ENCODE results near the gene SPECC1.
"Not testable (repeated sequence)": the region's sequence is repeated elsewhere in the genome, so short reads cannot be mapped to it uniquely, and the experiment has no call there.

Gene SPECC1

DNA sequence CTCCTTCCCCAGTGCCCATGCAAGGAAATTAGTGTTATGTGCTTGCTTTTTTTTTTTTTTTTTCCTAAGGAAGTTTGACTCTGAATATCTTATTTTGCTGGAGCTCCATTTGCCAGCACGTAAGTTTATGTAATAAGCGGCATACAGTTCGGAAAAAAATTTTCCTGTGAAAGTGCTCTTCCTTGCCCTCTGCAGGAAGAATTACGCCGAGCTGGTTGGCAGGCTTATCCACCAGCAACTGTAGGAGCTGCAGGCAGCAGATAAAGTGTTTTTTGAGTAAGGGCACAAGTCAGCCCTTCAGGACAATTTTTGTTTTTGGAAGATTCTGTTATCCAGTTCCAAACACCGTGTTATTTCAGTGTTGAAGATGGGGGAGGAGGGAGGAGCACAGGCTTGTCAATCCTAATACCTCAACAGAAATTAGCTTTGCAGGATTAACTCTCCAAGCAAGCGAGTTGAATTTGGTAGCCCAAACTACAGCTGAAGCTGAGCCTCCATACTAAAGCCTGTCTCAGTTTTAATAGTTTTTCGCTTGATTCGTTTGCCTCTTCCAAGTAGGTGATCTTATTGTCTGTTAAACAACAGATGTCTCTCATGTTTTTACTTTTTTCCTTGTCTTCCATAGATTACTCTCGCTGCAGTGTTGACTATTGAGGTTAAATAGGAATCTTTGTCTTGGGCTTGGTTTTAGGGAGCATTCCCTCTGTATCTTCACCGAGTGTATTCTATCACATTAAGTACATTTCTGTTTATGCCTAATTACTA lies 1.1 kb downstream of the SPECC1 start:
- DNase-seq (ENCODE audit: low spot score) = peak; percentile 90

DNA sequence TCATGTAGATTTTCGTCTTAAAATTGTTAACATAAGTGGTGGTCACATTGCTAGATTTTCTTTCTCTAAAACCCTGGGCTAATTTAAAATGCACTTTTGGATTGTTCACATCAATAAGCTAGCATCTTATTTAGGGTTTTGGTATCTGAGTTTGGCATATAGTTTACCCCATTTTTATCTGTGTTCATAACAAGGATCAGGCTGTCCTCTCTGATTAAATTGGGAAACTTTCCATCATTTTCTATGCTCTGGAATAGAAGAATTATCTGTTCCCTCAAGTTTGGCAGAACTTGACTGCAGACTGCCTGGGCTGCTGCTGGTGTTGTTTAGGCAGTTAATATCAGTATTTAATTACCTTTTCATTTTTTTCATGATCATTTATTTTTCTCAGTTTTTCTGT lies 1.8 kb downstream of the SPECC1 start:
- peak; percentile 47 for DNase-seq (ENCODE audit: low spot score)

DNA sequence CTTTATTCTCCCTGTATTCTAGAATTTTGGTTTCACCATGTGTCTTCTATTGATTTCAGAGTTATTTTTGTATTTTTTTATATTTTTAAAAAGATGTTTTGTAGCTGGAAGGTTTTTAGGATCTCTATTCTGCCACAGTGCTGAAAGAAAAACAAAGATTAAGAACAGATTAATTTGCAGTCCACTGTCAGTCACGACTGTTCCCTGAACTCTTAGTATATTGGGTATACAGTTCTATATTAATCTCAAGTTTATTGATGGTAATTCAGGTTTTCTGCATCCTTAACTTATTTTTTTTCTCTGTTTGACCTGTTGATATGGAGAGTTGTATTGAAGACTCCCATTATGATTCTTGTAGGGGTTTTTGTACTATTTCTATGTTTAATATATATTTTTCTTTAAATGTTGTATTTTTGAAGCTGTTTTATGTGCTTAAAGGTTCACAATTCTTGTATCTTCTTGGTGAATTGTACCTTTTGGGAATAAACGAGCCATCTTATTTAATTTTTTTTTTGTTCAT lies 2.9 kb downstream of the SPECC1 start:
- no peak for DNase-seq (ENCODE audit: low spot score)

- not testable (repeated sequence) for DNase-seq (ENCODE audit: low spot score)
Observed at GRCh38 chr17:20016475-20016992, 7.4 kb downstream of the SPECC1 start.

- DNase-seq (ENCODE audit: low spot score) = no peak
Observed at GRCh38 chr17:20022701-20023100, 13.5 kb downstream of the SPECC1 start.

DNA sequence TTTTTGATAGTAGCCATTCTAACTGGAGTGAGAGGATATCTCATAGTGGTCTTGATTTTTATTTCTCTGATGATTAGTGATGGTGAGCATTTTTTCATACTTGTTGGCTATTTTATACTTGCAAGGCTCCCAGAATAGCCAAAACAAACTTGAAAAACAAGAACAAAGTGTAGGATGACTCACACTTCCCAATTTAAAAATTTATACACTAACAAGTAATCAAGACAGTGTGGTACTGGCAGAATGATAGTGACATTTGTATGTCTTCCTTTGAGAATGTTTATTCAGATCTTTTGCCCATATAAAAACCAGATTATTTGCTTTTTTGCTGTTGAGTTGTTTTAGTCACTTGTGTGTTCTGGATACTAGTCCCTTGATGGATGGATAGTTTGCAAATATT lies 17.8 kb downstream of the SPECC1 start:
- no peak for DNase-seq (ENCODE audit: low spot score)

GRCh38 chr17:20028443-20028842 lies 19.3 kb downstream of the SPECC1 start:
- DNase-seq (ENCODE audit: low spot score) = no peak

DNA sequence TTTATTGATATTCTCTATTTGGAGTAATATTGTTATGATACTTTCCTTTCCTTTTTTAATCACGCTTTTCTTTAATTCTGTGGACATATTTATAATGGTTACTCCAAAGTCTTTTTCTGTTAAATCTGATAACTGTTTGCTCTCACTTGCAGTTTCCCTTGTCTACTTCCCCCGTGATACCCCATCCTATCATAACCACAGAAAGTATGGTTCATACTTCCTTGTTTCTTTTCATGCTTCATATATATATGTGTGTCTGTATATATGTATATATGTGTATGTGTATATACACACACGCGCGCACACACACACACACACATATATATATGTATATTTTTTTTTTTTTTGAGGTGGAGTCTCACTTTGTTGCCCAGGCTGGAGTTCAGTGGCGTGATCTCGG lies 23.5 kb downstream of the SPECC1 start:
- no peak for DNase-seq (ENCODE audit: low spot score)

- DNase-seq (ENCODE audit: low spot score) = no peak
Observed at GRCh38 chr17:20033415-20033814, 24.3 kb downstream of the SPECC1 start.

DNA sequence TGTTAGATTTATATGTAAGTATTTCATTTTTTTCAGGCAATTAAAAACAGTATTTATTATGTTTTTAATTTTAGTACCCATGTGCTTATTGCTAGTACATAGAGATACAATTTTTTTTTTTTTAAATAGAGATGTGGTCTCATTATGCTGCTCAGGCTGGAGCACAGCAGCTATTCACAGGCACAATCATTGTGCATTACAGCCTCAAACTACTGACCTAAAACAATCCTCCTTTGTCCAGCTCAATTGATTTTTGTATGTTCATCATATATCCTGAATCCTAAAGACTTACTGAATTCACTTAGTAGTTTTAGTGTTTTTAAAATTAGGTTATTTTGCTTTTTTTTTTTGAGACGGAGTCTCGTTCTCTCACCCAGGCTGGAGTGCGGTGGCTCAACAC lies 26.3 kb downstream of the SPECC1 start:
- DNase-seq (ENCODE audit: low spot score) = peak; percentile 74

- not testable (repeated sequence) for DNase-seq (ENCODE audit: low spot score)
Observed at GRCh38 chr17:20037286-20037685, 28.1 kb downstream of the SPECC1 start.

DNA sequence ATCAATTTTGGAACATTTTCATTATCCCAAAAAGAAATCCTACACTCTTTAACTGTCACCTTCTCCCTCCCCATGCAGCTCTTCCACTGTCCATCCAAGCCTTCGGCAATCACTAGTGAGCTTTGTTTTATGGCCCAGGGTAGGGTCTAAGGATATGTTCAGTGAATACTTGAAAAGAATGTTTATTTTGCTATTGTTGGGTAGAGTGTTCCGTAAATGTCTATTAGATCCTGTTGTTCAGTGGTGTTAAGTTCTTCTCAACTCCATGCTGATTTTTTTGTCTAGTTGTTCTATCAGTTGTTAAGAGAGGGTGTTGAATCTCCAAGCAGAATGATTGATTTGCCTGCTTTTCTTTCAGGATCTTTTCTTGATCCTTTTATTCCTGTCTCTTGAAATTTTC lies 29.9 kb downstream of the SPECC1 start:
- DNase-seq (ENCODE audit: low spot score) = no peak

DNA sequence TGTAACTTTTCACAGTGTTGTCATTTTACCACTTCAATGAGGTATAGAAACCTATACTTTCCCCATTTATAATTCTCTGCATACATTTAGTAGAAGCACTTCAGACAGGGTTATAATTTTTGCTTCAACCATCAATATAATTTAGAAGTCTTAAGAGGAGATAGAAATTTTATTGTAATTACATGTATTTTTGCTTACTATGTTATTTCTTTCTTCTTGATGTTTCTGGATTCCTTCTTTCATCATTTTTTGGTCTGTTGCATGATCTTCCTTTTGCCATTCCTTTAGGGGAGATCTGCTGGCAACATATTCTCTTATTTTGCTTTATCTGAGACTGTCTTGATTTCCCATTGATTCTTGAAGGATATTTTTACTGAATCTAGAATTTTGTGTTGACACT lies 31.1 kb downstream of the SPECC1 start:
- DNase-seq (ENCODE audit: low spot score) = no peak

- DNase-seq (ENCODE audit: low spot score) = no peak
Observed at GRCh38 chr17:20043021-20043420, 33.9 kb downstream of the SPECC1 start.

DNA sequence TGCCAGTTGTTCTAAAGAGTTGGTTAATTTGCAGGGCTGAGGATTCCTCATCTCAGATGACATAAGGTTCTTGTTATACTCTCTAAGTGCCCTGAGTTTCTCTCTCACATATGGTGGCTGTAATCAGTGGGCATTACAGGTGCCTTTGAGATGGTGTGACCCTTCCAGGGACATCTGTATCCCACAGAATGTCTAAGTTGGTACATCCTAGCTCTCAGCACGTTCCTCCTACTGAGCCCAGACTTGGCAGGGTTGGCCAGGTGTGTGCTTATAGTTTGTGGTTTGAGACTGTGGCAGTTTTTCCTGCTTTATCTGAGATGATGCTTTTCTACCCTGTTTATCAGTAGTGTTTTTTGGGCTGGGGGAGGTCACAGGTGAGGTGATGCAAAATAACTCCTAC lies 36.3 kb downstream of the SPECC1 start:
- DNase-seq (ENCODE audit: low spot score) = no peak

- no peak for DNase-seq (ENCODE audit: low spot score)
Observed at GRCh38 chr17:20046629-20047028, 37.5 kb downstream of the SPECC1 start.

GRCh38 chr17:20051624-20052023 lies 42.5 kb downstream of the SPECC1 start:
- no peak for DNase-seq (ENCODE audit: low spot score)

DNA sequence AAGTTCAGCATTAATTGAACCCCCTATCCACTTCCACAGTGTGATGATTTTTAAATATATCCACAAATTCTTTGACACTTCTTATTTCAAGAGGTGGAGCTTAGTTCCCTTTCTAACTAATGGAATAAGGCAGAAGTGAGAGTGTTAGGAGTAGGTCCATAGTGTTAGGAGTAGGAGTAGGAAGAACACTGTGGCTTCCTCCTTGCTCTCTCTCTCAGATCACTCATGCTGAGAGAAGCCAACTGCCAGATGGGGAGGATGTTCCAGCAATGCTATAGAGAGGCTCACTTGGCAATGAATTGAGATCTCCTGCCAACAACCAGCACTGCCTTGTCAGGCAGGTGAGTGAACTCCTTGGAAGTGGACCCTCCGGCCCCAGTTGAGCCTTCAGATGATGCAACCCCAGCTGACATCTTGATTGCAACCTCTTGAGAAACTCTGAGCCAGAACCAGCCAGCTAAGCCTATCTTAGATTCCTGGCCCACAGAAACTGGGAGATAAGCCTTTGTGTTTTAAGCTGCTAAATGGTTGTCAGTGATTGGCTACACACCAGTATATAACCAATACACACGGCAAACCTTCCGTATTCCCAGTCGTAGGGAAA lies 44.3 kb downstream of the SPECC1 start:
- peak; percentile 47 for DNase-seq (ENCODE audit: low spot score)

DNA sequence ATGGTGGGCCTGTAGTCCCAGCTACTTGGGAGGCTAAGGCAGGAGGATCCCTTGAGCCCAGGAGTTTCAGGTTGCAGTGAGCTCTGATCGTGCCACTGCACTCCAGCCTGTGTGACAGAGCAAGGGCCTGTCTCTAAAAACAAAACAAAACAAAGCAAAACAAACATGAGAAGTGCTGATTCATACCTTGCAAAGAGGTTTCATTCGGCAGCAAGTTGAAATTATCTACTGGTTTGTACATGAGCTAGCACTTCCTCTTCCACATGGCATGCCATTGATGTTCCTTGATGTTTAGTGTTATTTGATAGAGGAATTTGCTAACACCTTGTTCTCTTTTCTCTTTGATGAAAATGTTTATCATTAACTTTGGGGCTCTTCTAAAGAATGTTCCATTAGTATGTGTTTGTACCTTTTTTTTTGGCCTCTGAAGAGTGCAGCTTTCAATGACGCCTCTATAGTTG lies 50.6 kb downstream of the SPECC1 start:
- no peak for DNase-seq (ENCODE audit: low spot score)

GRCh38 chr17:20063665-20064648 lies 54.8 kb downstream of the SPECC1 start:
- peak; percentile 89 for DNase-seq (ENCODE audit: low spot score)

DNA sequence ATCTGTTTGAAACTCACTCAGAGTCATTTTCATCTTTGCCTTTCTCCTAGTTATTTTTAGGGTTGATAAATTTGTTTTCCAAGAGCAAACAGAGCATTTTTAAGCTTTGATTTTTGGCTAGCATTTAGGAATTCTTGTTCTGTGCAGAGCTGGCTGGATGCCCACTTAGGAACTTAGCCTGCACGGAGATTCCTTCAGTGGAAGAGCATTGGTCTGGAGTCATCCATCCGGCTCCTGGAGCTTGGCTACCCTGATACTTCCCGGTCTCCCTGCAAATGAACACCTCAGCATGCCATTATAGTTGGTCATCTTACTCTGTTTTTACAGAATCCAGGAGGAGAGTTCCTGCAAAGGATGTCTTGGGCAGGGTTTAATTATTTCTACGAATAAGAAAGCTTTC lies 57.1 kb downstream of the SPECC1 start:
- no peak for DNase-seq (ENCODE audit: low spot score)

DNA sequence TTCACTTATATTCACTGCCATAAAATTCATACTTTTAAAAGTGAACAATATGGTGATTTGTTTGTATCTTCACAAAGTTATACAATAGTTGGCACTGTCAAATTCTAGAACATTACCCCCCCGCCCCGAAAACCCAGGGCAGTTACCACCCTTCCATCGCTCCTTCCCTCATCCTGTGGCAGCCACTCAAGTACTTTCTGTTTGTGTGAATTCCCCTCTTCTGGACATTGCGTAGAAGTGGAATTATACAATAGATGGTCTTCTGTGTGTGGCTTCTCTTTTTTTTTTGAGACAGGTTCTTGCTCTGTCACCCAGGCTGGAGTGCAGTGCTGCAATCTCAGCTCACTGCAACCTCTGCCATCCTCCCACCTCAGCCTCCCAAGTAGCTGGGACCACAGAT lies 58.6 kb downstream of the SPECC1 start:
- DNase-seq (ENCODE audit: low spot score) = no peak

Measured in pons (tissue), 1 donor.